Subcutaneous abdominal adipose tissue (tissue), 5 donors: ENCODE data around the gene CAPRIN1.

Experiments used
- H3K27ac ChIP-seq: one replicate; pipeline ENCODE4 v1.7.0; 2013; ENCODE audit warnings: low read depth, mild to moderate bottlenecking, inconsistent platforms, low read length, moderate library complexity
- H3K27me3 ChIP-seq, 5 donors: one replicate each; pipeline ENCODE4 v1.7.0; 2013; ENCODE audit warnings: low read length in 5 of 5, inconsistent platforms in 1 of 5; ENCODE audit not compliant: control insufficient read depth in 5 of 5, insufficient read depth in 4 of 5
- H3K36me3 ChIP-seq, 5 donors: one replicate each; pipeline ENCODE4 v1.7.0; 2013; ENCODE audit warnings: low read length in 5 of 5; ENCODE audit not compliant: control insufficient read depth in 5 of 5, insufficient read depth in 5 of 5
- H3K4me1 ChIP-seq, 5 donors: one replicate each; pipeline ENCODE4 v1.7.0; 2013; ENCODE audit warnings: low read length in 5 of 5, mild to moderate bottlenecking in 3 of 5, moderate library complexity in 1 of 5; ENCODE audit not compliant: control insufficient read depth in 5 of 5, insufficient read depth in 5 of 5
- H3K4me3 ChIP-seq, 5 donors: one replicate each; pipeline ENCODE4 v1.7.0; 2013; ENCODE audit warnings: low read length in 5 of 5, low read depth in 1 of 5
- H3K9ac ChIP-seq, 5 donors: one replicate each; pipeline ENCODE4 v1.7.0; 2013; ENCODE audit warnings: low read length in 5 of 5, mild to moderate bottlenecking in 4 of 5, moderate library complexity in 3 of 5
- H3K9me3 ChIP-seq, 5 donors: one replicate each; pipeline ENCODE4 v1.7.0; 2013; ENCODE audit warnings: low read length in 5 of 5; ENCODE audit not compliant: control insufficient read depth in 5 of 5
- donor health status: healthy.
- donor health status: healthy.
- donor health status: healthy.
- donor health status: healthy.
- donor health status: healthy.

Gene CAPRIN1

DNA sequence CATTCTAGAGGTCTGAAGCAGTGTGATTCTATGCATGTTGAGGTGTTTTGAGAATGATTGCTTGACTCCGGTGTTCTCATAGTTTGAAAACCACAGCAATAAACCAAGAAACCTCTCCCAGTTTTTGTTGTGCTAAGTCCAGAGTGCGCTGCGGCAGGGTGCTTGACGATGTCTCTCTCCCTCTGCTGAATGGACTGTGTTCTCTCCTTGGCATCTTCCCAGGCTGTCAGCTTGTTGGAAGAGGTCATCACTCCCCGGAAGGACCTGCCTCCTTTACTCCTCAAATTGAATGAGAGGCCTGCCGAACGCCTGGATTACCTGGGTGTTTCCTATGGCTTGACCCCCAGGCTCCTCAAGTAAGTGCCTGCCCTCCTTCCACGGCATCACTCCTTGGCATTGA lies 84.9 kb downstream of the CAPRIN1 start:
- H3K9me3 ChIP-seq: no peaks in the 10 kb centered on the region
- H3K36me3 ChIP-seq: peaks cover 16 to 98% (median 92%) of the 10 kb centered on the region in 5 donors
- no peak overlapping the region for H3K4me3 ChIP-seq
- H3K27ac ChIP-seq: no peak overlapping the region
- H3K4me1 ChIP-seq: no peaks in the 10 kb centered on the region
- no peak overlapping the region for H3K9ac ChIP-seq
- H3K27me3 ChIP-seq: no peaks in the 10 kb centered on the region

DNA sequence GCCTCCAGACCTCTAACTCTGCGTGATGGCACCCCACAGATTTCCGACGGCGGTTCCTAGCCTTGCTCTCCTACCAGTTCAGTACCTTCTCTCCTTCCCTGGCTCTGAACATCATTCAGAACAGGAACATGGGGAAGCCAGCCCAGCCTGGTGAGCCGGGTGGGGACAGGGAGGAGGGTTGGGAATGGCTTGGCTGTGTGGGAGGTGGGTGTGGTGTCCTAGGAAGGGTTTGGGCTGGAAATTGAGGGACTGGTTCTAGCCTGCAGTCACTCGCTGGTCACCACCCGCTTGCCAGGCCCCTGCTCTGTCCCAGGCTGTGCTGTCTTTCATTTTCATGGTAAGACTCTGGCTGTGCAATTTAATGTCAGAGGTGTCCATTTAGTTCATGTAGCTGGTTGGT lies 87.8 kb downstream of the CAPRIN1 start:
- Histone ChIP-seq H3K36me3 (peaks cover 14 to 99% (median 95%) of the 10 kb centered on the region in 5 donors), H3K9me3 (no peaks in the 10 kb centered on the region), H3K4me1 (no peaks in the 10 kb centered on the region), H3K27me3 (no peaks in the 10 kb centered on the region), H3K9ac (no peak overlapping the region), H3K27ac (no peak overlapping the region), H3K4me3 (no peak overlapping the region)

DNA sequence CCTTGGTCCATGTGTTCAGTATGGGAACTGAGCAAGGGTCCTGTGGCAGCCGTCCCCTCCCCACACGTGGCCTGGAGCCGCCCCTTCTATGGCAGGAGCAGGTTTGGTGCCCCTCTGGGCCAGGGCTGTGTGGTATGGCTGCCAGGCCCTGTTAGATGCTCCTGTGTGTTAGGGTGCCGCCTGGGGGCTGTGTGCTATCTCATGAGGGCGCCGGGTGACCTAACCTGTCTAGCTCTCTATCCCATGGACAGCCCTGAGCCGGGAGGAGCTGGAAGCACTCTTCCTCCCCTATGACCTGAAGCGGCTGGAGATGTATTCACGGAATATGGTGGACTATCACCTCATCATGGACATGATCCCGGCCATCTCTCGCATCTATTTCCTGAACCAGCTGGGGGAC lies 88.6 kb downstream of the CAPRIN1 start:
- Histone ChIP-seq H3K9me3 (no peaks in the 10 kb centered on the region), H3K27ac (no peak overlapping the region), H3K36me3 (peaks cover 15 to 99% (median 95%) of the 10 kb centered on the region in 5 donors), H3K4me1 (no peaks in the 10 kb centered on the region), H3K9ac (no peak overlapping the region), H3K27me3 (no peaks in the 10 kb centered on the region), H3K4me3 (no peak overlapping the region)

DNA sequence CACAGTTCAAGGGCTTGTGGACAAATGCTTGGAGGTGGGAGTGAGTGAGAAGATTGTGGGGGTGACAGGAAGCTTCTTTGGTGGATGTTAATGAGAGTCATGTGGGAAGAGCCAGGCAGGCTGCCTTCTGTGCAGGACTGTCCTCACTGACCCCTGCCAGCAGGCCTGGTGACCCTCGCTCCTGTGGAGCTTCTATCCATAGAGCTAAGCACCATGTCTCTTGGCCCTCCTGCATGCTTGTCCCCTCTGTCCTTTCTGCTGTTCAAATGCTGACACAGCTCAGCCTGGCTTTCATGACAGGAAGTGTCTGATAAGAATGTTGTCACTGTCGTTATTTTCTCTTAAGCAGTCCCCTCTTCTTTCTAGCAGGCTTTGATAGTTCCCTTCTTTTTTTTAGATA lies 91.5 kb downstream of the CAPRIN1 start:
- no peaks in the 10 kb centered on the region for H3K9me3 ChIP-seq
- no peak overlapping the region for H3K4me3 ChIP-seq
- no peak overlapping the region for H3K27ac ChIP-seq
- no peaks in the 10 kb centered on the region for H3K27me3 ChIP-seq
- no peak overlapping the region for H3K9ac ChIP-seq
- peaks cover 9 to 99% (median 97%) of the 10 kb centered on the region in 5 donors for H3K36me3 ChIP-seq
- H3K4me1 ChIP-seq: no peaks in the 10 kb centered on the region

DNA sequence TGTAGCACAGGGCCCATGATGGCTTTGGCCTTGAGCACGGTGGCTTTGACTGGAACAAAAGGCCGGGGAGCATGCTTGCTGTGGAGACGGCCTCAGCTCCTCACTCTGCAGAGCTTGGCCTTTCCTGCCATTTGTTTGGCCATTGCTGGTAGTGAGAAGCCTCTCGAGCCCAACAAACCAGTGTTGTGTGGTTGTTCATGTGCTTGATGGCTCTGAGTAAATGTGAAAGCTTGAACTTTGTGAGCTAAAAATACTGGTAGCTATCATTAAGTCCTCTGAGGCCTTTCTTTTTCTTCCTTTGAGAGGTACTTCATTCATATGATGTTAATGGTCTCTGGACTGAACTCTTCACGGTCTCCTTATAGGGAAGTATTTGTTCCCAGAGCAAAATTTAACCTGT lies 93.5 kb downstream of the CAPRIN1 start:
- Histone ChIP-seq H3K4me3 (no peak overlapping the region), H3K27me3 (no peaks in the 10 kb centered on the region), H3K36me3 (peaks cover 9 to 99% (median 94%) of the 10 kb centered on the region in 5 donors), H3K27ac (no peak overlapping the region), H3K9me3 (no peaks in the 10 kb centered on the region), H3K4me1 (no peaks in the 10 kb centered on the region), H3K9ac (no peak overlapping the region)

DNA sequence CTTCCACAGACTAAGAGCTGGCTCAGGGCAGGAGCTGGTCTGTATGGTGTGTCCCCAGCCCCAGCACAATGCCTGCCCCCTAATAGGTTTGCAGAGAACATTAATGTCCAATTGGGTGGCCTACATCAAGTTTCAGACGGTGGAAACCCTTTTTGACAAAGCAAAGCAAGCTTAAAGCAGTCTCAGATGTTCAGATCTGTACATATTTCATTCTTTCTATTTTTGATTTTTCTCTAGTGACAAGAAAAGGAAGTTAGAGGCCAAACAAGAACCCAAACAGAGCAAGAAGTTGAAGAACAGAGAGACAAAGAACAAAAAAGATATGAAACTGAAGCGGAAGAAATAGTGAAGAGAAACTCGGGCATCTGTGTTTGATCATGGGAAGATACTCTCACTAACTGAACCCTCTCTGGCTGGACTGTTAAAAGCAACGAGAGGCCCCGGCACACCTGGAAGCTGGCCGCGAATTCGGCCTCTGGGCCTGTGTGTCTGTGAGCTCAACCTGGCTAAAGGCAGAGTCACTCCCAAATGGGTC lies 94.4 kb downstream of the CAPRIN1 start:
- Histone ChIP-seq H3K27me3 (no peaks in the 10 kb centered on the region), H3K9ac (no peak overlapping the region), H3K9me3 (no peaks in the 10 kb centered on the region), H3K4me1 (no peaks in the 10 kb centered on the region), H3K4me3 (no peak overlapping the region), H3K27ac (no peak overlapping the region), H3K36me3 (peaks cover 9 to 98% (median 92%) of the 10 kb centered on the region in 5 donors)

DNA sequence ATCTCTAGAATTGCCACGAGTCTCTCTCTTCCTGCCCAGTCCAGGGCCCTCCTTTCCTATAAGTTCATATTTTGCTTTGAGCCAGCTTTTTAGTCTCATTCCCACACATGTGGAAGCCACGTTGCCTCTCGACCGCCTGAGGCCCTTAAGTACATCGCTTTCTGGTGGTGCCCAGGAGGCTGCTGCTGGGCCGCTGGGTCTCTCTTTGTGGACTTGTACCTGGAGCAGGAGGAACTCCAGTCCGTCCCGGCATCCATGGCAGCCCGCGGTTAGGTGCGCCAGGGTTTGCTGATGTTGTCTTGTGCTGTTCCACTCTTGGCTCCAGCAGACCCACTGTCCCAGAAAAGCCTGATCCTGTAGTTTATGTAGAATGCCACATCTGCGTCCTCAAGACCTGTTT lies 94.9 kb downstream of the CAPRIN1 start:
- Histone ChIP-seq H3K9me3 (no peaks in the 10 kb centered on the region), H3K27ac (no peak overlapping the region), H3K27me3 (no peaks in the 10 kb centered on the region), H3K4me3 (no peak overlapping the region), H3K4me1 (no peaks in the 10 kb centered on the region), H3K9ac (no peak overlapping the region), H3K36me3 (peaks cover 9 to 94% (median 87%) of the 10 kb centered on the region in 5 donors)

DNA sequence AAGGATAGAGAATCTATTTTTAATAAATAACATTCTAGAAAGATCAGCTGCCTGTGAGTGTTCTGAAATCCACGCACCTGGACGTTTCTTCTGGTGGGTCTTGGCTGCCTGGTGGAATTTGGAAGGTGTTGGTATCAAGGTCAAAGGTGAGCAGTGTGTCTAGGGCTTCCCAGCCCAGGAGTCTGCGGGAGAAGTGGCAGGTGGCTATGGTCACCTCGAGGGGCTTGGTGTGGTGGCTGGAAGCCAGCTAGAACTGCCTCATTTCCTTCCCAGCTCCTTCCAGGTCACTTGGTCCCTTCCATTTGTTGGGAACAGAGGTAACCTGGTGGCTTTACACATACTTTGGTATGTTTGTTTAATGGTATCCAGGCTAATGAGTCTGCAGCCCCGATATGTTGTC lies 95.3 kb downstream of the CAPRIN1 start:
- Histone ChIP-seq H3K27ac (no peak overlapping the region), H3K4me3 (no peak overlapping the region), H3K36me3 (peaks cover 7 to 94% (median 83%) of the 10 kb centered on the region in 5 donors), H3K9ac (no peak overlapping the region), H3K9me3 (no peaks in the 10 kb centered on the region), H3K27me3 (no peaks in the 10 kb centered on the region), H3K4me1 (no peaks in the 10 kb centered on the region)

DNA sequence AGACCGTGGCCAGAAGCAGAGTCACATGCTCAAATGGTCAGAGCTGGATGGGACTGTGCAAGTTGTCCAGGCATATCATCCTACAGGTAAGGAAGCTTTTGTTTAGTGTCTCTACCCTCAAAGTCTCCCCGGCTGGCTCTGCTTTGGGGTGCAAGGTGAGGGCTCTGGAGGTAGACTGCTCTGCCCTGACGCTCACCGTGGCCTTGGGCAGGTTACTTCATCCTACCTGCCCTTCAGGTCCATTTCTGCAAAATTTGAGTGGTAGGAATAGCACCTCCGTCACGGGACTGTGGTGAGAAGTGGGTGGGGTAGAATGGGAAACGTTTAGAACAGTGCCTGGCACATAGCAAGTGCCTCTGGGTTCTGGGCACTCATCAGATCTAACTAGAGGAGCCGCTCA lies 96.0 kb downstream of the CAPRIN1 start:
- H3K9ac ChIP-seq: no peak overlapping the region
- H3K4me3 ChIP-seq: no peak overlapping the region
- no peaks in the 10 kb centered on the region for H3K27me3 ChIP-seq
- no peaks in the 10 kb centered on the region for H3K9me3 ChIP-seq
- H3K4me1 ChIP-seq: no peaks in the 10 kb centered on the region
- peaks cover 3 to 94% (median 81%) of the 10 kb centered on the region in 5 donors for H3K36me3 ChIP-seq
- H3K27ac ChIP-seq: no peak overlapping the region

DNA sequence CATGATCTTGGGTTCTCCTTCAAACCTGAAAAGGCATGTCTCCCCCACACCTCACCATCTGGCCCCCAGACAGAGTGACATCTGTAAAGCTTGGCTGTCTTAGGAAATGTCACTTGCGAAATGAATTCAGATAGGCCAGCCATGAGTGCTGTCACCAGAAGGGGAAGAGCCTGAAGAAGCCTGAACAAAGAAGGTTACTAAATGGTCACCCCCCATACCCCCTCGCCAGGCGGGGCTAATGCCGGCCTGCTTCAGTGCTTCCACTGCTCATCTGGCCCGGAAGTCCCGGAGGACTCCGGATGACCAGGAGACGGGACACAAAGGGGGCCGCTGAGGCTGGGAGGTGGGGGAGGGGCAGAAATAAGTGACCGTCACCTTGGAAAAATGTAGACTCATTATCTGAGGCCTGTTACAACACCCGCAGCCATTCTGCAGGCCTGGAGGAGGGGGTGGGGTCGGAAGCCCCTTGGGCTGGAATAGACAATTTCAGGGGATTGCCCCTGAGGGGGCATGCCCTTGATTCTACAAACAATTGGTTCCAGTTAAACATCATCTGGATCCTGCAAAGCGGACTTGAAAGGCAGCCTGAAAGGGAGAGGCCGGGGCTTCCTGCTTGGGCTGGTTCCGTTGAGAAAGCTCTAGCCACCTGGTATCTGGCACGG lies 97.1 kb downstream of the CAPRIN1 start:
- Histone ChIP-seq H3K9me3 (no peaks in the 10 kb centered on the region), H3K9ac (no peak overlapping the region), H3K27ac (no peak overlapping the region), H3K4me3 (no peak overlapping the region), H3K36me3 (peaks cover 3 to 87% (median 81%) of the 10 kb centered on the region in 5 donors), H3K4me1 (no peaks in the 10 kb centered on the region), H3K27me3 (no peaks in the 10 kb centered on the region)
